HG03139 (cell line): ENCODE data around the gene TNFSF13.
"Not testable (repeated sequence)": the region's sequence is repeated elsewhere in the genome, so short reads cannot be mapped to it uniquely, and the experiment has no call there.

Experiments
- ATAC-seq: cut with Tn5 transposase; IDR thresholded peaks from one replicate; pipeline ENCODE4 v1.9.1; 2021; ENCODE audit not compliant: unreplicated experiment

Gene TNFSF13

DNA sequence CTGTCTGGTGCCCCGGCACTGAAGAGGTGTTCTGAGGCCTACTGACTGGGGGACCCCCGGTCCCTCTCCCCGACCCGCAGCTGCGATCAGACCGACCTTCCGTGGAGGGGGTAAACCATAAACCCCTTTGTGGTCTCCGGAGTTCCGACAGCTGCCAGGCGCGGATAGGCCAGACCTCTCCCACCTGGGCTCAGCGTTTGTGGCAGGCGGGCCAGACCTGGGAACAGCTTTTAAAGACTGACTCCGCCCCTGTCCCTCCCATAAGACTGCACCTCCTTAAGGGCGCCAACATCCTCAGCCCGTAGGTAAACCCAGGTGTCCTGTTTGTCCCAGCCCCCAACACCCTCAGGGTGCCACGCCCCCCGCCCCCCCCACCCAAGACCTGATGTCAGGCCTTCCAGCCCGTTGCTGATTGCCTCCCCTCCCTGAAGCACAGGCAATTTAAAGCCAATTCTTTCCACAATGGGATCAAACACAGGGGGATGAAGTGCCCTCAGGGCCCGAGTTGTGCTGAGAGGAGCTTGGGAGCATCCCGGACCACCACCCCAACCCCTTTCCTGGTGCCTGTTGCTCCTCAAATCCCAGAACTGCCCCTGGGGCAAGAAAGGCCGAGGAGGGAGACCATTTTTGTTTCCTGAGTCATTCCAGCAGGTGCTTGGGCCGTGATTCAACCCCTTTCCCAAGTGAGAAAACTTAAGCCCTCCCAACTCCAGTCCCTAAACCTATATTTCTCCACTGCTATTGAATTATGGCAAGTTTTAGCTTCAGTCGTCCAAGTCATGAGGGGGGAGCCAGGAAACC is 31.5 kb downstream of the TNFSF13 start, which contains the start of gene SOX15:
TSS of gene SOX15 (minus strand) at position 204 of the 801 bp plus-strand sequence. CDS start 418 bp downstream, outside the sequence.
- ATAC-seq: no peak

DNA sequence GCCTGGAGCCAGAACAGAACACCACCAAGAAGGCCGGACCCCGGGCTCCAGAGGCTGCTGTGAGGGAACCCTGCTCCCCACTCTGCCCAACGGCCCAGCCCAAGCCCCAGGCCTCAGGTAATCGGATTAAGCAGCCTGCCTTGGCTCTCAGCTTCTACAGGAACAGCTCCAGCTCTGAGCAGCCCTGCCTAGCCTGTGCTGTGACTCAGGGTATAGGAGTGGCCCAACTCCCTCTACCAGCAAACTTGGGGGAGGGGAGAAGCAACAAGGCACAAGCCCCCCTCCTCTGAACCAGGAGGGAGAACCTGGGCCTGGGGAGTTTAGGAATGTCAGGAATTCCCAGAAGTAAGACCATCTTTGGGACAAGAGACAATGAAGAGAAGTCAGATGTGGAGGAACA is 32.2 kb downstream of the TNFSF13 start:
- no peak for ATAC-seq

DNA sequence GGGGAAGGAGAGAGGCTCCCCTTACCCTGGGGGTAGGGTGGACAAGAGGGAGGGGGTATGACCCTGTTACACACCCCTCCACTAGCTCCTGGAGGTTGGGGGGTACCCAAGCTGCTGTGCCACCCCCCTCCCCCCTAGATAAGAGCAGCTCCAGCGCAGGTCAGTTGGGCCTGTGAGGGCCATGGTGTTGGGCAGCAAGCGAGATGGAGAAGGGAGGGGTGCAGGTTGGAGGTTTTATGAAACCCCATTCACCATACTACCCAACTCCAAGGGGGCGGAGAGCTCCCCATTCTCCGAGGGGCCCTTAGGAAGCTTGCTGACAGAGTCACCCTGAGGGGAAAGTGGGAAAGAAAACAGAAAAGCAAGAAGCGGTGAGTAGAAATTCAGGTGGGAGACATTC is 33.0 kb downstream of the TNFSF13 start:
- no peak for ATAC-seq

DNA sequence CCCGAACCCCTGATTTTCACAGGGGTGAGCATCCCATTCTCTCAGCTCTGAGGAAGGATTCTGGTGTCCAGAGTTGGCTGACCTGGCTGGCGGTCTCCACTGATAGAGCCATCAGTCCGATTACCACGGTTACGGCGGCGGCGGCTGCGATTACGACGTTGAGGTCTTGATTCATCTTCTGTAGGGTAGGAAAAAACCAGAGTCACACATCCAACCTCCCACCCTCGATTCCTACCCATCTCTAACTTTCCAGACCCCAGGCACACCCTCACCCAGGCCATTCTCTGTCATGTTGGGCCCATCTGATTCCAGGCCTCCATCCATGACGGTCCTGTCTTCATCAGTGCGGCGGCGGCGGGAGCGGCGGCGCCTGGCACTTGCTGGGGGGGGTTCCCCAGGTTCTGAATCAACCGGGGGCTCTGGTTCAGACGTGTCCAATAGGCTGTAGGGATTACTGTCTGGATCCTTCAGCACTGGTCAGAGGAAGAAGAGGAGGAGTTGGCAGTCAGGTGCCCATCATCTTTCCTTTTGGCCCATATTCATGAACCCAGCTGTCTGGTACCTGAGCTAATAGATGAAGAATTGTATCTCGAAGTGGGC is 34.0 kb downstream of the TNFSF13 start:
- no peak for ATAC-seq

DNA sequence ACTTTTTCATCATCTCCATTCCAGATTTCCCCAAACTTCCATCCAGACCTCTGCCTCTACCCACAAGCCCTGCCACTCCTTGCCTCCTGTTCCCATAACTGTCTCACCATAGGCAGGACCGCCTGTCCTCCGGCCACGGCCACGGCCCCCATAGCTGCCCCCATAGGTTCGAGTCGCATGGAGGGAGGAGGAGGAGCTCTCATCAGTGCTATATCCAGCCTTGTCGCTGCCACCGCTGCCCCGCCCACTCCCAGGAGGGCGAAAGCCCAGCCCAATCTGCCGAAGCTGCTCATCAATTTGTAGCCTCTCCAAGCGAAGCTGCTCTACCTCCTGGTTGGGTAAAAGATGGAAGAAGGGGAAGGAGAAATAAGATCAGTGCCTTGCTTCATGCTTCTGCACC is 34.7 kb downstream of the TNFSF13 start:
- ATAC-seq: no peak

DNA sequence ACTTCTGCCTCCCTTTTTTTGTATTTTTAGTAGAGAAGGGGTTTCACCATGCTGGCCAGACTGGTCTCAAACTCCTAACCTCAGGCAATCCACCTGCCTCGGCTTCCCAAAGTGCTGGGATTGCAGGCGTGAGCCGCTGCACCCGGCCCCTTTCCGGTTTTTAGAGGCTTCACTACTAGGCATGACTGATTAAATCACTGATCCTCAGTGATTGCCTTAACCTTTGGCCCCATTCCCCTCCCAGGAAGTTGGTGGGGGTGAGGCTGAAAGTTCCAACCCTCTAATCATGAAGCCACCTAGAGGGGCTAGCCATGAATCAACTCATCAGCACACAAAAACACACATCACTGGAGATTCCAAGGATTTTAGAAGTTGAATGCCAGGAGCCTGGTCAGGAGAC is 39.0 kb downstream of the TNFSF13 start:
- not testable (repeated sequence) for ATAC-seq

DNA sequence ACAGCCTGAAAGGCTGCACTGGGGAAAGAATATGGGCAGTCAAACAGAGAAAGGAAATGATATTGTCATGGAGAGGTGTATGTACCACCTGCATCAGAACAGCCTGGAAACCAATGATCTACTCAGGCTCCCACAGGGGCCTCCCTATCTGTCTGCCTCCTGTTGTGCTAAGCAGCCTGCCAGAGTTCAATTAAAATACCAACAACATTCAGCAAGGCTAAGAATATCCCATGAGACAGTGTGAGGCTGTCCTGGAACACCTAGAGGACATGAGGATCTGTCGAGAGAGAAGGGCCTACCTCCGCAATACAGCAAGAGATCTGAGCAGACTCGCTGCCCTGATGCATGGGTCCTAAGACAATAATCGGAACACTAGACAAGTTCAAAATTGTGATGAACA is 47.7 kb downstream of the TNFSF13 start:
- ATAC-seq: no peak

DNA sequence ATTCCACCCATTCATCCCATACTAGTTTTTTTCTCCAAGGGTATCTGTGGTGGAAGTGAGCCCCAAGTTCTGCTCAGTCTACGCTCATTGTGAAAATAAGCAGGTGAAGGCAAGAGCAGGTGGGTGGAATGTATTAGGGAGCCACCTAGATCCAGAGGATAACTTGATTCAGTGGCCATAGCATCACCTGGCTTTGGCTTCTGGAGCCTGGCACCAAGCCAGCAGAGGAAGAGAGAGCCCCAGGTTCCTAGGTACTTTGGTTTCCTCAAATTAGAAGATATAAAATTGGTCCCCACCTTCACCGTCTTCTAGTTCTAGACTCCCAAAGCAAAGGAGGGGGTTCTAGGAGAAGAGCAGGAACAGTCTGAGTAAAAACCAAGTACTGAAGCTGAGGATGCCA is 52.1 kb downstream of the TNFSF13 start:
- no peak for ATAC-seq
